Suprapubic skin (tissue), 4 donors: ENCODE measurements around the gene CUBN. TPM values are rescaled to one million over a fixed set of nuclear protein-coding genes. Genes with fewer than 3 reads are reported as not detected.

Source experiments
- DNase-seq, 2 donors: peaks; one replicate each; pipeline ENCODE4 v3.0.0-alpha.2; 2019; ENCODE audit warnings: low spot score in 2 of 2
- H3K27ac ChIP-seq: fragments of 200-600 bp; sonication (generic); one replicate; pipeline ENCODE4 v1.5.1; 2019
- H3K27me3 ChIP-seq: fragments of 200-600 bp; sonication (generic); one replicate; pipeline ENCODE4 v1.5.1; 2019
- H3K36me3 ChIP-seq: fragments of 200-600 bp; sonication (generic); one replicate; pipeline ENCODE4 v1.5.1; 2019
- H3K4me1 ChIP-seq: fragments of 200-600 bp; sonication (generic); one replicate; pipeline ENCODE4 v1.5.1; 2019
- H3K4me3 ChIP-seq: fragments of 200-600 bp; sonication (generic); one replicate; pipeline ENCODE4 v1.5.1; 2019; ENCODE audit warnings: mild to moderate bottlenecking
- H3K9me3 ChIP-seq: fragments of 200-600 bp; sonication (generic); one replicate; pipeline ENCODE4 v1.5.1; 2019
- EP300 ChIP-seq: sonication (generic); formaldehyde crosslinking; IDR thresholded peaks from one replicate; pipeline ENCODE4 v1.6.1; 2017; ENCODE audit warnings: antibody characterized with exemption
- POLR2A ChIP-seq, 2 donors: fragments of 450-650 bp; IDR thresholded peaks; one replicate each; pipeline ENCODE4 v1.6.1; 2017; ENCODE audit warnings: antibody characterized with exemption in 2 of 2, mild to moderate bottlenecking in 2 of 2, moderate library complexity in 2 of 2
- POLR2AphosphoS5 ChIP-seq, 3 donors: sonication (generic); formaldehyde crosslinking; IDR thresholded peaks; one replicate each; pipeline ENCODE4 v1.6.1; 2017; ENCODE audit warnings: antibody characterized with exemption in 3 of 3
- WGBS: methylation state at CpG from one replicate; pipeline ENCODE4 v1.1.5; 2018; 5-methylcytosine and 5-hydroxymethylcytosine counted together
- total RNA-seq, 4 donors: library from RNA; depleted of rRNA; stranded (reverse); fragments of >200 nt; gene quantifications; one replicate each; pipeline ENCODE4 v1.1.0, GENCODE V29; 2016
- TF ChIP-seq, protein P1 (sequence below), 2 donors: fragments of 200-600 bp in 1 of 2; fragments of 450-650 bp in 1 of 2; sonication (generic) in 1 of 2; IDR thresholded peaks; one replicate each; pipeline ENCODE4 v1.5.1; 2016 to 2019; ENCODE audit warnings: antibody characterized with exemption in 2 of 2, mild to moderate bottlenecking in 1 of 2, moderate library complexity in 1 of 2

CUBN gene
- total RNA-seq, 4 donors from 2014 or later, result 1.1 to 8.4 (median 1.2) TPM

DNA sequence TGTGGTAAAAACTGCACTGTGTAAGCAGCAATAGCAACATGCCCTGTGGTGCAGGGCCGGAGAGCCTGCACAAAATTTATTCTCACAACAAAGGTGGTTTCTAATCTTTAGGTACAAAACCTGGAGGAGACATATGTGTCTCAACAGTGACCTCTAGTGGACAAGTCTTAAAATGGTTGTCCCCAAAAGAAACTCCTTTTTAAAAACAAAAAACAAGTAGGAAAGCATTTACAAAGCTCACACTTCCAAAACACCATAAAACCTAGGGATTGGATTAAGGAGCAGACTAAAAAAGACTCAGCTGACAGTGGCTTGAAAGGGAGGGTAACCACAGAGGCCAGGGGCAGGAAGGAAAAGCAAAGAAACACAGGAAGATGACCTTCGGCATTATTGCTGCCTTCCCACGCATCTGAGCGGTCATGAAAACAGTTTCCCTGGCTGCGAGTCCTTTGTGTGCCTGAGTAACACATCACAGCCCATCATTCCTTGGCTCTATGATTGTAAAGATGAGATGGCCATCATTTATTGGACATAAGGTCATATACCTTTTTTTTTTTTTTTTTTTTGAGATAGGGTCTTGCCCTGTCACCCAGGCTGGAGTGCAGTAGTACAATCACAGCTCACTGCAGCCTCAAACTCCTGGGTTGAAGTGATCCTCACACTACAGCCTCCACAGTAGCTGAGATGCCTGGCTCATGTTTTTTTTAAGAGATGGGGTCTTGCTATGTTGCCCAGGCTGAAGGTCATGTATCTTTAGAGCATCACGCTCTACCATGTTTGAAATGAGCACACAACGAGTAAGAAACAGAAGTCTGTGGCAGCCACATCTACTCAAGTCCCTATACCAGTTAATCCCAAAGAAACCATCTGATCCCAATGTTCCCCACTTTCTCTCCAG, 351.9 kb downstream of the CUBN start:
- WGBS, result 59% methylated on average over 7 of the region's 7 CpGs
- no peak for TF ChIP-seq POLR2A (IDR thresholded peaks at IDR 0.05)
- TF ChIP-seq, protein P1, sequence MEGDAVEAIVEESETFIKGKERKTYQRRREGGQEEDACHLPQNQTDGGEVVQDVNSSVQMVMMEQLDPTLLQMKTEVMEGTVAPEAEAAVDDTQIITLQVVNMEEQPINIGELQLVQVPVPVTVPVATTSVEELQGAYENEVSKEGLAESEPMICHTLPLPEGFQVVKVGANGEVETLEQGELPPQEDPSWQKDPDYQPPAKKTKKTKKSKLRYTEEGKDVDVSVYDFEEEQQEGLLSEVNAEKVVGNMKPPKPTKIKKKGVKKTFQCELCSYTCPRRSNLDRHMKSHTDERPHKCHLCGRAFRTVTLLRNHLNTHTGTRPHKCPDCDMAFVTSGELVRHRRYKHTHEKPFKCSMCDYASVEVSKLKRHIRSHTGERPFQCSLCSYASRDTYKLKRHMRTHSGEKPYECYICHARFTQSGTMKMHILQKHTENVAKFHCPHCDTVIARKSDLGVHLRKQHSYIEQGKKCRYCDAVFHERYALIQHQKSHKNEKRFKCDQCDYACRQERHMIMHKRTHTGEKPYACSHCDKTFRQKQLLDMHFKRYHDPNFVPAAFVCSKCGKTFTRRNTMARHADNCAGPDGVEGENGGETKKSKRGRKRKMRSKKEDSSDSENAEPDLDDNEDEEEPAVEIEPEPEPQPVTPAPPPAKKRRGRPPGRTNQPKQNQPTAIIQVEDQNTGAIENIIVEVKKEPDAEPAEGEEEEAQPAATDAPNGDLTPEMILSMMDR (IDR thresholded peaks at IDR 0.05), result peak; percentile 45 to 62
- H3K27ac ChIP-seq, result no peak overlapping the region

GRCh38 chr10:16776896-16777295, 352.7 kb downstream of the CUBN start:
- DNase-seq, result no peak
- no peak overlapping the region for H3K27ac ChIP-seq
- H3K27me3 ChIP-seq, result no peaks in the 10 kb centered on the region
- no peak overlapping the region for H3K4me3 ChIP-seq
- TF ChIP-seq EP300, result no peak
- TF ChIP-seq POLR2A (IDR thresholded peaks at IDR 0.05), result no peak
- TF ChIP-seq POLR2AphosphoS5 (IDR thresholded peaks at IDR 0.05), result no peak
- TF ChIP-seq, protein P1 (IDR thresholded peaks at IDR 0.05), result no peak
- WGBS, result 79% methylated on average over 3 of the region's 3 CpGs
- H3K36me3 ChIP-seq, result peaks cover 5% of the 10 kb centered on the region
- no peaks in the 10 kb centered on the region for H3K9me3 ChIP-seq
- H3K4me1 ChIP-seq, result peaks cover 6% of the 10 kb centered on the region

More for the DNA sequence above, 351.9 kb downstream of the CUBN start:
- Histone ChIP-seq H3K4me3 (no peak overlapping the region), H3K9me3 (no peaks in the 10 kb centered on the region), H3K27me3 (no peaks in the 10 kb centered on the region), H3K4me1 (peaks cover 6% of the 10 kb centered on the region), H3K36me3 (peaks cover 5% of the 10 kb centered on the region)
- no peak for DNase-seq

Other genes starting within 250 kb of the CUBN start
- 1 to 10 TPM; 2.7 to 9.4 (median 4.0) TPM for gene TRDMT1, start 71.9 kb upstream of the CUBN start, total RNA-seq
- 1,000 to 10,000 TPM in 2 of 4 donors, 100 to 1,000 TPM in 2; 697 to 1,198 (median 1,024) TPM for gene VIM, start 98.4 kb upstream of the CUBN start, total RNA-seq